ENCODE measurements around the gene ADRA2B.

Gene ADRA2B

DNA sequence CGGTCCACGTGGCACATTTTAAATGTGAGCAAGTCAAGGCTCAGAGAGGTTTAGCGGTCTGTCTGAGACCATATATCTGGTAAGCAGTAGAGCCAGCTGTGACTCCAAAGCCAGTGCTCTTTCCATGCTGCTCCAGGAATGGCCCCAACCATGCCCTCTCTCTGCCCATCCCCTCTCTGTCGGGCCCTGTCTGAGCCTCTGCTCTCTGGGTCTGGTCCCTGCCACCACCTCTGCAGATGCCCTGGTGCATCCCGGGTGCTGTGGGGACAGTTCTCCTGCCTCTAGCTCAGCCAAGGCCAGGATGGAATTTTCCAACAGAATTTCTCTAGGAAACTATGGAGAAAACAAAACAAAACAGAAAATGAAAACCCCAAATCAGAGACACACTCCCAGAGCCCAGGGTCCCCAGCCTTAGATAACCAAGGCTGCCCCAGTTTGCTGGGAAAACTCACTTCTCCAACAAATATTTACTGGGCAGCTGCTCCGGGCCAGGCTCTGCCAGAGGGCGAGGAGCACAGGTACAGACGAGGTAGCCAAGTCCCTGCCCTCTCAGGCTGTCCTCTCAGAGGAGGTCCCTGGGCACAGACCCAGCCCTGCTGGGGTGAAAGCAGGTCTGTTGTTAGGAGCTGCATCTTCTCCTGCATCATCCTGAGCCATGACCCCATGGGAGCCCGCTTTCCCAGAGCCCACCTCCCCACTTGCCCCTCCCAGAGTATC is 9.2 kb downstream of the ADRA2B start:
- no peak for DNase-seq (ENCODE audit: low read depth in 1 of 2, low spot score in 1 of 2)

GRCh38 chr2:96105994-96106715 is 10.2 kb downstream of the ADRA2B start:
- no peak for DNase-seq (ENCODE audit: low read depth in 1 of 2, low spot score in 1 of 2)

DNA sequence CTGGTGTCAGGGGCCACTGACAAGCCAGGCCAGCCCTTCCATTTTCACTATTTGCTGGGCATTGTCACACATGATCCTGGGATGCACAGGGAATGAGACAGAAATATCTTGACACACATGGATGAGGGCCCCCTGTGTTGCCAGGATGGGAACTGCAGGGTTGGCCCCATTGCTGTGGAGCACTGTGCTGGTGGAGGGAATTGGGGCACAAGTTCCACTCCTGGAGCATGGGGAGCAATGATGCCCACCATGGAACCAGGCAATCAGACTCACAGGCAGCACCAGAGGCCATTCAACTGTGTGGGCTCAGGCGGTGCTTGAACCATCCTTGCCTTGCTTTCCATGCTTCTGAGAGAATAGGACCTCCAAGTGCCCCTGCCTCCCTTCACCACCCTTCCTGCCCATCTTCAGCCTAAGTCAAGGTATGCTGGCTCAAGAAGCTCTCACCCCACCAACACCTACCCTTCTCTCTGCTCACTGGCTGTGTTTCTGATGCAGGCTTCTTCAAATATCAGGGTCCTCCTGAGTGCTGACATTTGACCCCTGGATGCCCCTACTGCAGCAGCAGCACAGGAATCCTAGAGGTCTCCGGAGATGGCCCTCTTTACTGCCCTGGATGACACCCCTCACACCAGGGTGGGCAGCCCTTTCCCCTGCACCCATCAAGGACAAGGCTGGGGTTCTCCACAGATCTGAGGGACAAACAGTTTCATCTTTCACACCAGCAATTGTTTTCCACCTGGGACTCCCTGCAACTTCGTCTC is 11.0 kb downstream of the ADRA2B start:
- no peak for DNase-seq (ENCODE audit: low read depth in 1 of 2, low spot score in 1 of 2)

- no peak for DNase-seq (ENCODE audit: low read depth in 1 of 2, low spot score in 1 of 2)
Measured at GRCh38 chr2:96104487-96104861, 11.9 kb downstream of the ADRA2B start.

DNA sequence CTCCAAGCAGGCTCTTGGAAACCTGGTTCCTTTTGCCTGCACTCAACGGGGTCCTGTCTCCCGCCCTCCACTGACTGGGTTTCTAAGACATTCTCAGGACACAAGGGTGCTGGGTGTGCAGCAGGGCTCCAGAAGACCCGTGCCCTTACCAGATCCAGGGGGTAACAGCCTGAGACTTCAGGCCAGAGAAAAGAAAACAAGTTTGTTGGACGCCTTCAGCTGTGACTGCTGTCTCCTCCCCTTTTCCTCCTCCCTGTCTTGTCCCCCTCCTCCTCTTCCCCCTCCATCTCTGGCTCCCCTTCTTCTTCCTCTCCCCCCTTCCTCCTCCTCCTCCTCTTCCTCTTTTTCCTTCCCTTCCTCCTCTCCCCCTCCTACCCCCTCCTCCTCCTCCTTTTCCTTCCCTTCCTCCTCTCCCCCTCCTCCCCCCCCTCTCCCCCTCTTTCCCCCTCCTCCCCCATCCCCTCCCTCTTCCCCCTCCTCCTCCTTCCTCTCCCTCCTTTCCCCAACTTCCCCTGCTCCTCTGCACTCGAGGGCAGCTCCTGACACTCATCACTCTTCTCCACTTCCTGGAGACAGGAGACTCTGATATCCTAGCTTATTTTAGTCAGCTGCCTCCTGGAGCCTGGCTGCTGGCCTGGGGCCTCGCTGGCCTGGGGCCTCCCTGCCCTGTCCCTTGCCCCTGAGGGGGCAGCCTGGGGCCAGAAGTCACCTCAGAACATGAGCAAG is 12.4 kb downstream of the ADRA2B start:
- DNase-seq (ENCODE audit: low read depth in 1 of 2, low spot score in 1 of 2): no peak

DNA sequence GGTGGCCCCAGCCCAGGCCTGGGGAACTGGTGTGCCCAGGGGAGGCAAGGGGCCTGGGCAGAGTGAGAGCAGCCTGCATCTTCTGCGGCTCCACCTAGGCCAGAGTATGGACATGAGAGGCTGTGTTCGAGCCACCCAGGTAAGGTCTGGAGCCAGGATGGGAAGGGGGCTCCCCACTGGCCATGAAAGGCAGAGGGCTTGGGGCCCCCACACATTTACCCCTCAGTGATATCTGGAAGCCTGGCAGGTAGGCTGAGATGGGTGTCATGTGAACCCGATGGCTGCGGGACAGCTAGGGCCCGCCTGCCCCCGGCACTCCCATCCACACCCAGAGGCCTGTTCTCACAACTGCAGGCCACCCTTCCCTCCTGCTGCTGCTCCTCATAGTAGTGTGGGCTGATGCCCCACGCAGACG is 13.2 kb downstream of the ADRA2B start:
- DNase-seq (ENCODE audit: low read depth in 1 of 2, low spot score in 1 of 2): no peak

GRCh38 chr2:96102596-96103186 is 13.7 kb downstream of the ADRA2B start:
- DNase-seq (ENCODE audit: low read depth in 1 of 2, low spot score in 1 of 2): no peak

GRCh38 chr2:96100893-96101304 is 15.5 kb downstream of the ADRA2B start:
- no peak for DNase-seq (ENCODE audit: low read depth in 1 of 2, low spot score in 1 of 2)

DNA sequence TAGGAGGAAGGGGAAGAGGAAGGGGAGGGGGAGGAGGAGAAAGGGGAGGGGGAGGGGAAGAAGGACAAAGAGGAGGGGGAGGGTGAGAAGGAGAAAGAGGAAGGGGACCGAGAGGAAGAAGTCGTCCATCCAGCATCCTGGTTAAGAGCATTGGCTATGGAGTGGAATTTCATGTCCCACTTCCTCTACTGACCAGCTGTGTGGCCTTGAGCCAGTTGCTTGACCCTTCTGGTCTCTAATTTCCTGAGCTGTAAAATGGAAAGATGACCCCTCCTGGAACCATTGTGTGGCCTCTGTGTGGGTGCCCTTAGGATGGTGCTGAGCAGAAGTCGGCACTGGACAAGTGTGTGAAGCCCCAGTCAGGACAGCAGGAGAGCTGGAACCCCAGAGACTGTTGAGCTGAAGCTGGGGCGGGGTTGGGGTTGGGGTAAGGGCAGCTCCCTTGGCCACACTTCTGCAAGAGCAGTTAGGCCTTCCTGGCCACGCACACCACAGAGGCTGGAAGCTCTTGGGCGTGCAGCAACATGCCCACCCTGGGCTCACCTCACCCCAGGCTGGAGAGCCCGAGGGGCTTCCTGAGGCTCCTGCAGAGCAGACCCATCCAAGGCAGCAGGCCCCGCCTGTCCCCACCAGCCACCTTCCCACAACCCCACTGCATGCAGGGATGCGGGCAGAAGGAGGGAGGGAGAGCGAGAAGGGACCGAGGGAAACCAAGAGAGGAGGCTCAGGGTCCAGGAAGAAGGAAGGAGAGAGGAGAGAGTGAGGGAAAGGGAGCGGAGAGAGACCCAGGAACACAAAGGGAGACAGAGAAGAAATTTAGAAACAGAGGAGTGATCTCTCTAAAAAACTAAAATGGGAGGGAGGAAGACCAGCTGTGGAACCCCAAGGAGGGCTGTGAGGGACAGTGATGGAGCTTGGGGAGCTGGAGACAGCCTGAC is 16.2 kb downstream of the ADRA2B start:
- no peak for DNase-seq (ENCODE audit: low read depth in 1 of 2, low spot score in 1 of 2)

DNA sequence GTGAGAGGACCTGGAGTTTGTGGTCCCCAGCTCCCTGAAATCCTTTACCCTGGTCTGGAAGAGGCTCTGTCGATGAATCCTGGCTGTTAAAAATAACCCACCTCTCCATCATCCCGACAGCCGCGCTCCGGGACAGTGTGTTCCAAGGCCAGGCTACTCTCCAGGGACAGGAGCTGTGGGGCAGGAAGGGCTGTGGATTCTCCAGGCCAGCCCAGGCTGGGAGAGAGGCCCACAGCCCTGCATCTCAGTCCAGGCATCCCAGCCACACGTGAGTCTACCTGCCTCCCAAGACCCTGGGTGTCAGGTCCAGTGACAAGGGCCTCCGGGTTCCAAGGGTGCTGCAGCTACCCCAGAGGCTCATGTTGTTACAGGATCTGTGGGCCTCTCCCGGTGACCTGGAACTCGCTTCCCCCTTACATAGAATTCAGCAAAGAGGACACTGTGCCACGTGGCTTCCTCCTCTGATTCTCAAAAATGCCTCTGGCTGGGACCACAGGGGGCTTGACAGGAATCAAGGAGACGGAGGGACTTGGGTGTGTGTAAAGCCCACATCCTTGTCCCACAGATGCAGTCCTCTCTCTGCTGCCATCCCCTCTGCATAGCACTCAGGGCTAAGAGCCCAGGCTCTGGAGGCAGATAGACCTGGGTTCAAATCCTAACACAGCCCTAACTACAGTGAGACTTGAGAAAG is 17.3 kb downstream of the ADRA2B start:
- DNase-seq (ENCODE audit: low read depth in 1 of 2, low spot score in 1 of 2): no peak

GRCh38 chr2:96097951-96098823 is 18.2 kb downstream of the ADRA2B start:
- no peak for DNase-seq (ENCODE audit: low read depth in 1 of 2, low spot score in 1 of 2)

DNA sequence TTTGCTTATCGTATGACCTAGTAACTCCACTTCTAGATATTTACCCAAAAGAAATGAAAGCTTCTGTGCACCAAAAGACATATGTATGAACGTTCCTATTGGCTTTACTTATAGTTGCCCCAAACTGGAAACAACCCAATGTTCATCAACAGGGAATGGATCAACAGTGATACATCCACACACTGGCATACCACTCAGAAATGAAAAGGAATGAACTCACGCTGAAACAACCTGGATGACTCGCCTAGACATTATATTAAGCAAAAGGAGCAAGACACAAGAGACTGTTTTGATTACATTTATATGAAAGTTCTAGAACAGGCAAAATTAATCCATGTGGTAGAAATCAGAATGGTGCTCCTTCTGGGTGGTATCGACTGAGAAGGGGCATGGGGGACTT is 18.9 kb downstream of the ADRA2B start:
- no peak for DNase-seq (ENCODE audit: low read depth in 1 of 2, low spot score in 1 of 2)

DNA sequence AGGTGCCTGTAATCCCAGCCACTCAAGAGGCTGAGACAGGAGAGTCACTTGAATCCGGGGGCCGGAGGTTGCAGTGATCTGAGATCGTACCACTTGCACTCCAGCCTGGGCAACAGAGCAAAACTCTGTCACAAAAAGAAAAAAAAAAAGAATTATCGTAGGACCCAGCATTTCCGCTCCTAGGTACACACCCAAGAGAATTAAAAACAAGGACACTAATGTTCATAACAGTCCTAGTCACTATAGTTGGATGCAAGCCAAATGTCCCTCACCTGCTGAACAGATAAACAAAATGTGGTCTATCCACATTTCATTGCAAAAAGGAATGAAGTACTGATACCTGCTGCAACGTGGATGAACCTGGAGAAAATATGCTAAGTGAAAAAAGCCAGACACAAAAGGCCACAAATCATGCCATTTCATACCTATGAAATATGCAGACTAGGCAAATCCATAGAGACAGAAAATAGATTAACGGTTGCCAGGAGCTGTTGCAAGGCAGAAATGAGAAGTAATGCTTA is 21.2 kb downstream of the ADRA2B start:
- DNase-seq (ENCODE audit: low read depth in 1 of 2, low spot score in 1 of 2): no peak

- no peak for DNase-seq (ENCODE audit: low read depth in 1 of 2, low spot score in 1 of 2)
Measured at GRCh38 chr2:96093528-96093927, 22.8 kb downstream of the ADRA2B start.

- DNase-seq (ENCODE audit: low read depth in 1 of 2, low spot score in 1 of 2): no peak
Measured at GRCh38 chr2:96092951-96093350, 23.4 kb downstream of the ADRA2B start.

- no peak for DNase-seq (ENCODE audit: low read depth in 1 of 2, low spot score in 1 of 2)
Measured at GRCh38 chr2:96092573-96092877, 23.8 kb downstream of the ADRA2B start.

GRCh38 chr2:96091711-96092572 is 24.4 kb downstream of the ADRA2B start:
- DNase-seq (ENCODE audit: low read depth in 1 of 2, low spot score in 1 of 2): no peak

All from activated CD4-positive, alpha-beta T cell treated with anti-CD3 and anti-CD28 coated beads, Interleukin-2, amount 50 U/mL, for 24 hours (primary cell).